NCI-H226 (cell line): ENCODE measurements around the gene UNC79.
"Not testable (repeated sequence)": the region's sequence is repeated elsewhere in the genome, so short reads cannot be mapped to it uniquely, and the experiment has no call there.

Experiments used
- DNase-seq: peaks from one replicate; pipeline ENCODE4 v3.0.0-alpha.2; 2015

The UNC79 gene

DNA sequence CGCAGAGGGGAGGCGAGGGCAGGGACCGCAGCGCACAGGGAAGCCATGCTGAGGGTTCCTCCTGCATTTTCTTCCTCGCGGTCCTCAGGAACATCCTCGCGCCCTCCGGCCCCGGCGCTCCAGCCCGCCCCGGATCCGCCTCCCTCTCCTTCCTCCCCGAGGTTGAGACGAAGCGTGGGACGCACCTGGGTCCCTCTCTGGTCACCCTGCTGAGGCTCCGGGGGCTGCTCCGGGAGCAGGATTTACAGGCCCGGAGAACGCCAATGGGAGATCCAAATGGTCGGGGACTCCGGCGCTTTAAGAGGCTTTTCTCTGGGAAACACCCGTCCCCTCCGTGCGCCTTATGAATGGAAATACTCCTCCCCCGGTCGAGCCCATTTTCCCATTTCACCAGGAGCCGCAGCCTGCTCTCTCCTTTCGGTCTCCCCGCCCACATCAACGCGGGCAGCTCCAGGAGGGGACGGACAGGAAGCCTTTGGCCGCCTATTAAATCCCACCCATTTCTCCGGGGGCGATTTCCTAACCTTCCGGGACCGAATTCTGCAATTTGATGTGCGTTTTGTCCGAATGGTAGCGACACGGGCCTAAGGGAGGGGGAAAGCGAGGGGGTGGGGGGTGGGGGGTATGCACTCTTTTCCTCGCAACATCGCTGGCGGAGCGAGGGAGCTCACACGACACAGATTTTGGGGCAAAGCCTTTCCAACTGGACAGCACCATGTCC is at the start of gene UNC79:
UNC79 (plus strand) TSS at position 625 of the 721 bp plus-strand sequence; CDS start at position 716, 91 bp downstream.
- DNase-seq = no peak

DNA sequence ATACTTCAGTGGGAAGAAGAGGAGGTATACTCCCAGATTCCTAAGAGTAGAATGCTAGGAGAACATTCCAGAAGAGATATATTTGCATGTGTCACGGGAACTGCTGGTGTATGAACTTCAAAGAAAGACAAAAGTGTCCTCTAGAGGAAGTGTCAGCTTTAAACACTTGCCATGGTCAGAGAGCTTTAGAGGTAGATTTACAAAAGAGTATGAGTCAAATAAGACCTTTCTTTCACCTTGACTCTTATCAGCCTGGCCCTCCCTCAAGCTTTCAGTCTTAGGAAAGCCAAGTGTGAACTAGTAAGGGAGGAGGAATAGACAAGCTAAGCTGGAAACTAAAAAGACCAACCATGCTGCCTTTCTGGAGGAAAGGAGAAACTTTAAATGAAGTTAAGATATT is 49.1 kb upstream of the UNC79 start:
- no peak for DNase-seq

DNA sequence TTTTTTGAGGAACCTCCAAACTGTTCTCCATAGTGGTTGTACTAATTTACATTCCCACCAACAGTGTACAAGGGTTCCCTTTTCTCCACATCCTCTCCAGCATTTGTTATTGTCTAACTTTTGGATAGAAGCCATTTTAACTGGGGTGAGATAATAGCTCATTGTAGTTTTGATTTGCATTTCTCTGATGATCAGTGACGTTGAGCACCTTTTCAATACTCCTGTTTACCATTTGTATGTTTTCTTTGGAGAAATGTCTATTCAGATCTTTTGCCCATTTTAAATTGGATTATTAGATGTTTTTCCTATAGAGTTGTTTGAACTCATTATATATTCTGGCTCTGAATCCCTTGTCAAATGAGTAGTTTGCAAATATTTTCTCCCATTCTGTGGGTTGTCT is 46.5 kb upstream of the UNC79 start:
- DNase-seq = not testable (repeated sequence)

DNA sequence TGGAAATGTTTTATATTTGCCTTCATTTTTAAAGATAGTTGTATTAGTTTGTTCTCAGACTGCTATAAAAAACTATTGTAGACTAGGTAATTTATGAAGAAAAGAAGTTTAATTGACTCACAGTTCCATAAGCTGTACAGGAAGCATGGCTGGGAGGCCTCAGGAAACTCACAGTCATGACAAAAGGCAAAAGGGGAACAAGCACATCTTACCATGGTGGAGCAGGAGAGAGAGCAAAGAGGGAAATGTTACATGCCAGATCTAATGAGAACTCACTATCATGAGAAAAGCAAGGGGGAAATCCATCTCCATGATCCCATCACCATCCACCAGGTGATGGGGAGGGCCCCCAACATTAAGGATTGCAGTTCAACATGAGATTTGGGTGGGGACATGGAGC is 35.5 kb upstream of the UNC79 start:
- DNase-seq = no peak

DNA sequence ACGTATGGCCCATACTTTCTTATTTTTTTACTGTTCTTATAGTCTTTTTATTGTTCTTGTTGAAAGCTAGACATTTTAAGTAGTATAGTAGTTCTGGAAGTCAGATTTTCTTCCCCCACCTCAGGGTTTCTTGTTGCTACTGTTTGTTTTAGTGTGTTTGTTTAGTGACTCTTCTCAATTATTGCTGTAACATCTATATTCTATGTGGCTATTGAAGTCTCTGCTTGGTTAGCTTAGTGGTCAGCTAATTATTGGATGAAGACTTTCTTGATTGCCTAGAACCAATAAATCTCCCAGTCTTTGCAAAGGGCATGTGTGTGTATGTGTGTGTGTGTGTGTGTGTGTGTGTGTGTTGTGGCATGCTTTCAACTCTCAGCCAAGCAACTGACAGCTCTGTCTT is 34.3 kb upstream of the UNC79 start:
- DNase-seq = no peak

DNA sequence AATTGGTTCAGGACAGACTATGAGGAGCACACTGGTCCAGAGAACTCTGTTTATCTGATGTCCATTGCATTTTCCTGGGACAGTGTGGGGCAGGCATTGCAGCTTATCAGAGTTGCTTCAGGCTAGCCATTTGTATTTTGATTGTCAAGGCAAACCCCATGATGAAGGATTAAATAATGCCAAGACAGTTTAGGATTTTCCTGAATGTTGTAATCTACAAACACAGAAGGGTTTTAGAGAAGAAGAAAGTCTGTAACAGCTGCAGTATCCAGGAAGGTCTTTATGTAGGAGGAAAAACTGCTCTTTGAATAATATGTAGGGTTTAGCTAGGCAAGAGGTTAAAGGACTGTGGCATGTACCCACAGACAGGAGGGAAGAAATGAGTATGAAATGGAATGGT is 32.2 kb upstream of the UNC79 start:
- no peak for DNase-seq

DNA sequence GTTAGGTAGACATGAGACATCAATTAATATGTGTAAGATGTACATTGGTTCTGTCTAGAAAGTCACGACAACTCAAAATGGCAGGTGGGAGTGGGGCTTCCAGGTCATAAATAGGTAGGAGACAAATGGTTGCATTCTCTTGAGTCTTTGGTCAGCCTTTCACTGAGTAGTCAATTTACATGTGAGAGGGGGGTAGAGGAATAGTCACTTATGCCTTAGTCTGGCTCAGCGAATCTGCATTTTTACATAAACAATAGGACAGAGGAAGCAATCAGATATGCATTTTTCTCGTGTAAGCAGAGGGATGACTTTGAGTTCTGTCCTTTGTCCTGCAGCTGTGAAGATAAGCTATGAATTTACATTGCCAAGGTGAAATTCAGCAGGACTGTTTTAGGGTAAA is 27.8 kb upstream of the UNC79 start:
- no peak for DNase-seq

DNA sequence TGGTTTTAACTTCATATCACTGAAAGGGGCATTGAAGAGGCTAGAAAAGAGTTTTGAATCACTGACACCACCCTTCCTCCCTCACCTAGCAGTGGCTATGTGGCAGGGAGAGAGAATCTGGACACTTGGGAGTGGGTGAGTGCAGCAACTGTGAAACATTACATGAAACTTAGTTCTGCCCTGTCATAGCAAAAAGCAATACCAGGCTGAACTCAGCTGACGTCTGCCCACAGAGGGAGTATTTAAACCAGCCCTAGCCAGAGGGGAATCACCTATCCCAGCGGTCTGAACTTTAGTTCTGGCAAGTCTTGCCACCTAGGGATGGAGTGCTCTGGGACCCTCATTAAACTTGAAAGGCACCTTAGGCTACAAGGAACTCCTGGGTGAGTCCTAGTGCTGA is 20.7 kb upstream of the UNC79 start:
- DNase-seq = no peak

DNA sequence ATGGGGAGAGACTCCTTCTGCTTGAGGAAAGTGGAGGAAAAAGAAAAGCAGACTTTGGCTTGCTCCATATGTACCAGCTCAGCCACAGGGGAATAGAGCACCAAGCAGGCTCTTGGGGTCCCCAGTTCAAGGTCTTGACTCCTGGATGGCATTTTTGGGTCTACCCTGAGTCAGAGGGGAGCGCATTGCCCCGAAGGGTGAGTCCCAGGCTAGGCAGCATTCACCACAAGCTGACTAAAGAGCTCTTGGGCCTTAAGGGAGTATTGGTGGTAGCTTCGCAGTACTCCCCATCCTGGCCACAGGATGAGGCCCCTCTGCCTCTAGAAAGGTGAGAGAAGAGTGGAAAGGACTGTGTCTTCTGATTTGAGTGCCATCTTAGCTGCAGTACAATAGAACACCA is 19.8 kb upstream of the UNC79 start:
- DNase-seq = no peak

DNA sequence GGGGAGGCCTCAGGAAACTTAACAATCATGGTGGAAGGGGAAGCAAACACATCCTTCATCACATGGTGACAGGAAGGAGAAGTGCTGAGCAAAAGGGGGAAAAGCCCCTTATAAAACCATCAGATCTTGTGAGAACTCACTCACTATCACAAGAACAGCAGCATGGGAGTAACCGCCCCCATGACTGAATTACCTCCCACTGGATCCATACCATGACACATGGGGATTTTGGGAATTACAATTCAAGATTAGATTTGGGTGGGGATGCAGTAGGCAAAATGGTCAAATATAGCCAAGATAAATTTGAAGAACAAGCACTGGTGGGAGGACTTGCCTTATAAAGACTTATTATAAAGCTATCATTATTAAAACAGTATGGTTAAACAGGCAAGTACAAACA is 5.6 kb upstream of the UNC79 start:
- not testable (repeated sequence) for DNase-seq

DNA sequence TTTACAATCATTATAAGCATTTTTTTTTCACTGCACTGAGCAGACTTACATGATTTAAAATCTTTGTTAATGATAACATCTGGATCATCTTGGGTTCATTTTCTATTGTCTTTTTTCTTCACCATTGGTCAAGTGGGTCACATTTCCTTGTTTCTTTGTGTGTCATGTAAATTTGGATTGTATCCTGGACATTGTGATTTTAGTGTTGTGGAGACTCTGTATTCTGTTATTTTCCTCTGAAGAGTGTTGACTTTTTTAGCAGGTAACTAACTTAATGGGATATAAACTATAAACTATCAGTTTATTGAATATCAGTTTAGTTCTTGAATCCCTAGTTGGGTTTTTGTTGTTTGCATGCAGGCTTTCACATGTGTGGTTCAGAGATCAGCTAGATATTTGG is 4.0 kb upstream of the UNC79 start:
- DNase-seq = no peak

DNA sequence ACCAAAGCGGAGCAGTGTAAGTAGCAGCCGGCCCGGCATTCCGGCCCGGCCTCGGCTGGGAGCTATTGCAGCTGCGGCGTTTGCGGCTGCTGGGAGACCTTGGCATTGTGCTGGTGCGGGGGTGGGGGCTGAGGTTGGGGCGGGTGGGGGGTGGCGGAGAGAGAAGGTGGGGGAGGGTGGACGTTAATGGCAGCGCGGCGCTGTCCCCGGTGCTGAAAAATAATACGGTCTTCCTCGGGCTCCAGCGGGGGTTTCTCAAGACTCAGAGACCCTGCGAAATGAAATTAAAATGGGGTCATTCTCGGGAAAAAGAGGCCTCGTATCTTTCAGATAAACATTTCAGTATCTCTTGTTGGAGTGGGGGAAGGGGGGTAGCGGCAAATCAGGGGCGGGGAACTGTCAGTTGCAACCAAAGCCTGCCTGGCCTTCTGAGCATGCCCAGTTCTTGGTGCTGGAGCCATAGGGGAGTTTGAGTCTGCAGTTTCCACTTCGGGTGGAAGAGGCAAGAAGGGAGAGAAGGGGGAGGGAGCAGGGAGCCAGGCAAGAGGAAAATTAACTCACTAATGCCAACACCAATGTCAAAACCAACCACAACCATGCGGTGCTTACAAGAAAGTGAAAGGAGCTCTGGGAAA is 414 bp downstream of the UNC79 start:
- DNase-seq = no peak

DNA sequence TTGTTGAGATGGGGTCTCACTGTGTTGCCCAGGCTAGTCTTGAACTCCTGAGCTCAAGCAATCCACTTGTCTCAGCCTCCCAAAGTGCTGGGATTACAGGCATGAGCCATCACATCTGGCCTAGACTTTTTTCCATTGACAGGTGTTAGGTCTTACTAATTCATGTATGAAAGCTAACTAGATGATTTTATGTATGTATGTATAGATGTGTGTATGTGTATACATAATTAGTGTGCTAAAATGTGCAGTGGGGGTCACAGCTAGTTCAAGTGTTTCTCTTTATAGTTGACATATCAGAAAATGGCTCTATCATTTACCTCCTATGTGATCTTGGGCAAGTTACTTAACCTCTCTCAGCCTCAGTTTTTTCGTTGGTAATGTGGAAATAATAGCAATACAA is 23.5 kb downstream of the UNC79 start:
- DNase-seq = no peak

DNA sequence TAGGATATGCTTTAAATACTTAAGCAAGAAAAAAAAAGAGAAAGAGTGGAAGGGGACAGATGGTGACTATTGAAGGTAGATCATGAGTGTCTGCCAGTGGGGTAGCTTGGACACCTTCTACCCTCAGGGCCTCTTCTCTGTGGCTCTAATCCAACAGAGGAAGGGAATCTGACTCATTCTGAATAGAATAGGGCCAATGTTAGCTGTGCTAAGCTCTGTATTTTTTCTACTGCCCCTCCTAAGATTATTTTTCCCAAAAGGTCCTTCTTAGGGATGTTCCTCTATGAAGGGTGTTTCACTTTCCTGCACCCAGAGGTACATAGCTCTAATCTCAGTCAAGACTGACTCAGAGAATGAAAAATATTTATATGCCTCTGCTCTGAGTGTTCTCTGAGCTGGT is 25.6 kb downstream of the UNC79 start:
- no peak for DNase-seq

DNA sequence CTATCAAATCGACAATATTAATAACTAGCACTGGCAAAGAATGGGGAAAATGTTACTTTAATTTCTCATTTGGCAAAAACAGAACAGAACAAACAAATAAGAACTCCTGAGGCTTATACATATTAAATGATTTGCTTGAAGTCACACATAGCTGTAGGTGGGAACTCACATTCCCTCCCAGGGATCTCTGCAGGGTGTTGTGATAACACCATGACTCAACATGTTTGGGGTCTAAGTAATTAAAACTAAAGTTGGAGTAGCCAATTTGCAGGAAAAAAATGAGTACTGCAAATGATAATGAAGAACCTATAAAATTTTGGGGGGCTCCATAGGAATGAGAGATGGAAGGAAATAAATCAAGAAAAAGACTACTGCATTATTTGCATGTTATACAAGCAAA is 27.5 kb downstream of the UNC79 start:
- no peak for DNase-seq

DNA sequence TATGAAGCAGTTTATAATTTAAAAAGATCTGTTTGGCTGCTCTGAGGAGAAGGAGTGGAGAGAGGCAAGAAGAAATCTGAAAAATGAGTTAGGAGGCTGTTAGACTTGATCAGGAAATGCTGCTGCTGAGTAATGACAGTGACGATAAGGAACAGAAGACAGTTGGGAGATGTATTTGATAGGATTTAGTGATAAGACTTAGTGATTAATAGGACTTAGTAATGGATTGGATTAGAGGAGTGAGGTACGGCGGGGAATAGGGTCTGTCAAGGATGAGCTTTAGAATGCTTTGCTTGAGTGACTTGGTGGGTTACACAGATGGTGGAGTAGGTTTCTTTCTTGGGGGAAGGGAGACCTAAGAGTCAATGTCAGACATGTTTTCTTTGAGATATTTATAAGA is 31.7 kb downstream of the UNC79 start:
- DNase-seq = no peak

DNA sequence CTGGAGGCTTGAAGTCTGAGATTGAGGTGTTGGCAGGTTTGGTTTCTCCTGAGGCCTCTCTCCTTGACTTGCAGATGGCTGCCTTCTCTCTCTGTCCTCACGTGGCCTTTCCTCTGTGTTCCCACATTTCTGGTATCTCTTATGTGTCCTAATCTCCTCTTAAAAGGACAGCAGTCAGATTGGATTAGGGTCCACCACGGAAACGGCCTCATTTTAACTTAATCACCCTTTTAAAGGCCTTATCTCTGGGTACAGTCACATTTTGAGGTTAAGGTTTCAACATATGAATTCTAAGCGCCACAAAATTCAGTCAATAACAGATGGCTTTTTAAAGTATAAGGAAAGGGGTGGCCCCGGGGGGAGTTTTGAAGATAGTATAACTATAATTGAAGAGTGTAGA is 33.5 kb downstream of the UNC79 start:
- no peak for DNase-seq

DNA sequence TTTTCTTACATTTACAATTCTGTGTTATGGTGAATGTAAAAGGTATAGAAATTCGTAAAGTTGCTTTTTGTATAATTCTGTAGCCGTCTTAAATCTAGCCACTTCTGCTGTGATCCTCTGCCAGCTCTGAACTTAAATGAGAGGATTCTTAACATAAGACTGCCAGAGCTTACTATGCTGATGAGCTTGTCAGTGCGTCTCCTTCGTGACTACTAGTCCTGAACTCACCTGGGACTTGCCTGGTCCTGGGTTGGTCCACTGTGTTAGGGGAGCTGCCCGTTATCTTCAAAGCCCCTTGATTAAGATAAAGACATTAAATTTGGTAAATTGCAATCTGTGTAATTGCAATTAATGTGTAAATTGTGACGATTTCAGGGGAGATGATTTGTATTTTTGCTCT is 44.7 kb downstream of the UNC79 start:
- DNase-seq = no peak

DNA sequence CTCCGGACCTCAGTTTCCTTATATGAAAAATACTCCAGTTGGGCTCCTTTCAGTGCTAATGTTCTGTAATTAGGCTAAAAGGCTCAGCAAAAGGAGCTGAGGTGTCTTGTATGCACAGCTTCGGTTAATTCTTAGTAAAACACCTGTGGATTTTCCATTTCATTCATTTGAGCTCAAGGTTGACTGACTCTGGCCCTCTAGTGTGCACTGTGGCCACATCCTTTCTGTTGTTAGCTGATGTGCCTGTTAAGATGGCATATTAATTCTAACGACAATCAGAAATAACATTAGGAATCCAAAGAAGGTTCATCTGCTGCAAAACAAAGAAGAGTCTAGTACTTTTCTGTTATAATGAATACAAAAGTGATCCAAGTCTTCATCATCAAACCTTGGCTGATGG is 45.6 kb downstream of the UNC79 start:
- no peak for DNase-seq

DNA sequence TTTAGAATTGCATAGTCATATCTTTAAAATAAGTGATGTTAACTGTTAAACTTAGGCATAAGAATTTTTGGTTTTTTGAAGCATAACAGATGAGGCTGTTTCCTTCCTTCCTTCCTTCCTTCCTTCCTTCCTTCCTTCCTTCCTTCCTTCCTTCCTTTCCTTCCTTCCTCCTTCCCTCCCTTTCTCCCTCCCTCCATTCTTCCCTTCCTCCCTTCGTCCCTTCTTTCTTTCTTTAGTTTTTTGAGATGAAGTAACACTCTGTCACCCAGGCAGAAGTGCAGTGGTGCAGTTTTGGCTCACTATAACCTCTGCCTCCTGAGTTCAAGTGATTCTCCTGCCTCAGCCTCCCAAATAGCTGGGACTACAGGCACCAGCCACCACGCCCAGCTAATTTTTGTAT is 48.3 kb downstream of the UNC79 start:
- not testable (repeated sequence) for DNase-seq

DNA sequence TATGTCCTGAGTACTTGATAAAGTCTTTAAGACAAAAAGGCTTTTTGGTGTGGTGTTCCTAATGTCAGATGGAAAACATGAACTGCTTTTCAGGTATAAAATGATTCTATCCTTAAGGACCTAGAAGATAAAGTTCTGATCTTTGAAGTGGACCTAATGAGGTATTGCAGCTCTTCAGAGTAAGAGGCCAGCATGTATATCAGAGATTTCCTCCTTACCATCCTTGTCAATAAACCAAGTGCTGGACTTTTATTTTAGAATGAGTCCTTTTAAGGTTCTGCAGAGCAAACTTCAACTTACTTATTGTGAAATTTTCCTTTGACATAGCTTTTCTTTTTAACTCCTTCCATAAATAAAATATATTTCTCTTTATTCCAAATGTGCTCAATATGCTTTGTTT is 50.1 kb downstream of the UNC79 start:
- no peak for DNase-seq

DNA sequence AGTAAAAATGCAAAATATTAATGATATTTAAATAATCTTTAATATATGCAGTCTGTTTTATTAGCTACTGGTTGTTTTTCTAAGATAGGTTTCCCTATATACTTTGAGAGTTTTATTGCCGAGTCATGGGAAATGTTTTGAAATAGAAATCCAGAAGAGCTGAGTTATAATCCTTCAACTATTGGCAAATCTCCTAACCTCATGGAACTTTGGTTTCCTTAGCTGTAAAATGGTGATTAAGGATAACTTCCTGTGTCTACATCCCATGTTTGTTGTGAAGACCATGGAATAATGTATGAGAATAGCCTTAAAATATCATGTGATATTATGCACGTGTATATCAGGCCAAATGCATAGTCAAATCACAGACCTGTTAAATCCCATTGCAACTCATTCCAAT is 51.0 kb downstream of the UNC79 start:
- no peak for DNase-seq

DNA sequence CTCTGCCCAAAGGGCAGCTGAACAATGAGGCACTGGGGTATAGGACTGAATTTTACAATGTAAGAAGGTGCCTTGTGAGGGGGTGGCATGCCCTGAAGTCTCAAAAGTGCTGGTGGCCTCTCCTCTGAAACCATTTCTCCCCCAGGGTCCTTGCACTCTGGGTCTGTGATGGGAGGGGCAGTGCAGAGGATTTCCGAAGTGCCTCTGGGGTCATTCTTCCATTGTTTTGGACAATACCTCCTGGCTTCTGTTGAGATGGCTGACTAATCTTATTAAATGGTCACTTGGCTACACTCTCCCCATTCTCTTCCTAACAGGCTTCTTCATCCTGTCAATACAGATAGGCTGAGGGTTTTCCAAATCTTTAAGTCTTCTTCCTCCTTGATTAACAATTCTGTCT is 59.3 kb downstream of the UNC79 start:
- DNase-seq = no peak

DNA sequence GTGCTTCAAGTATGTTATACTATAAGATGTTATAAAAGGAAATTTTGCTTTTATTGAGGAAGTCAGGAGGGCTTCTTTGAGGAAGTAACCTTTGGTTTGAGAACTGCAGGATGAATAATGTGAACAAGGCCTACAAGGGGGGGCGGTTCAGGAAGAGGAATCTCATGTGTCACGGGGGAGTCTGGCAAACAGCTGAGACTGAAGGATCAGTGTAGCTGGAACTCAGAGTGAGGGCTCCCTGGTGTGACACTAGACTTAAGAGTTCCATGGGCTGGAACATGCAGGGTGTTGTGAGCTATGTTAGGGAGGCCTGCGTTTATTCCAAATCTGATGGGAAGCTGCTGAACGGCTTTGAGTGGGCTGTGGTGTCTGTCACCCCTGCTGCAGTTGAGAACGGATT is 62.3 kb downstream of the UNC79 start:
- no peak for DNase-seq

DNA sequence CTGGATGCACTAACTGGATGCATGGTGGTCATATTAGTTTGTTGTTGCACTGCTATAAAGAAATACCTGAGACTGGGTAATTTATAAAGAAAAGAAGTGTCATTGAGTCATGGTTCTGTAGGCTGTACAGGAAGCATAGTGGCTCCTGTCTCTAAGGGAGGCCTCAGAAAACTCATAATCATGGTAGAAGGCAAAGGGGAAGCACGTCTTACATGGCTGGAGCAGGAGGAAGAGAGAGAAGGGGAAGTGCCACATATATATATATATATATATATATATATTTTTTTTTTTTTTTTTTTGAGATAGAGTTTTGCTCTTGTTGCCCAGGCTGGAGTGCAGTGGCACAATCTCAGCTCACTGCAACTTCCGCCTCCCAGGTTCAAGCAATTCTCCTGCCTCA is 62.9 kb downstream of the UNC79 start:
- not testable (repeated sequence) for DNase-seq
